SK-N-SH (cell line): ENCODE data around the gene FBXO40. TPM values are rescaled to one million over a fixed set of nuclear protein-coding genes. Genes with fewer than 3 reads are reported as not detected.

Experiments
- CTCF ChIA-PET: fragments of 300-600, 350-600 bp; formaldehyde crosslinking; extraction: SDS; loops from one replicate; lab custom pipeline; 2021; lab: Yijun Ruan, JAX
- POLR2A ChIA-PET: fragments of 350-600 bp; sonication (Branson Sonifier 250); formaldehyde crosslinking; extraction: SDS; loops from one replicate; lab custom pipeline; 2020; ENCODE audit warnings: antibody characterized with exemption, inconsistent platforms; lab: Yijun Ruan, JAX
- DNase-seq: peaks from one replicate; pipeline ENCODE4 v3.0.0; 2012
- H2AFZ ChIP-seq: fragments of 200-600 bp; sonication (generic); 2 replicates; pipeline ENCODE4 v1.8.1; 2016; ENCODE audit warnings: antibody characterized with exemption, mild to moderate bottlenecking, low read depth
- H3F3A ChIP-seq: fragments of 200-600 bp; sonication (generic); replicated peaks from 2 replicates; pipeline ENCODE3; 2016; ENCODE audit warnings: antibody characterized with exemption, mild to moderate bottlenecking; ENCODE audit not compliant: insufficient read depth
- H3K27ac ChIP-seq, 2 experiments: fragments of 200-500 bp in 1 of 2; fragments of 200-600 bp in 1 of 2; sonication (Bioruptor generic) in 1 of 2; sonication (generic), shearing (Covaris generic) in 1 of 2; 2 replicates each; pipeline versions ENCODE4 v1.5.1 to v1.6.1; 2014 to 2016; ENCODE audit warnings: low read depth in 2 of 2, inconsistent platforms in 1 of 2, low read length in 1 of 2, mild to moderate bottlenecking in 1 of 2, mixed read lengths in 1 of 2
- H3K27me3 ChIP-seq: fragments of 200-600 bp; sonication (generic), shearing (Covaris generic); 2 replicates; pipeline ENCODE4 v1.6.1; 2016; ENCODE audit warnings: mixed run types; ENCODE audit not compliant: insufficient read depth
- H3K36me3 ChIP-seq, 2 experiments: fragments of 200-500 bp in 1 of 2; fragments of 200-600 bp in 1 of 2; sonication (Bioruptor generic) in 1 of 2; sonication (generic) in 1 of 2; replicated peaks in 1 of 2; 2 replicates each; pipeline versions ENCODE3 to v1.5.1; 2014 to 2016; ENCODE audit warnings: low read length in 1 of 2, mild to moderate bottlenecking in 1 of 2; ENCODE audit not compliant: insufficient read depth in 2 of 2, control insufficient read depth in 1 of 2
- H3K4me1 ChIP-seq, 2 experiments: fragments of 200-500 bp in 1 of 2; fragments of 200-600 bp in 1 of 2; sonication (Bioruptor generic) in 1 of 2; sonication (generic), shearing (Covaris generic) in 1 of 2; 2 replicates each; pipeline versions ENCODE4 v1.5.1 to v1.6.1; 2014 to 2016; ENCODE audit warnings: low read depth in 1 of 2, low read length in 1 of 2, mixed run types in 1 of 2; ENCODE audit not compliant: insufficient read depth in 2 of 2, control insufficient read depth in 1 of 2
- H3K4me2 ChIP-seq: fragments of 200-600 bp; sonication (generic), shearing (Covaris generic); 2 replicates; pipeline ENCODE4 v1.6.1; 2017; ENCODE audit warnings: mixed run types
- H3K4me3 ChIP-seq, 2 experiments: fragments of 200-500 bp in 1 of 2; fragments of 200-600 bp in 1 of 2; sonication (Bioruptor generic) in 1 of 2; sonication (generic), shearing (Covaris generic) in 1 of 2; 2 replicates each; pipeline versions ENCODE4 v1.5.1 to v1.8.1; 2014 to 2016; ENCODE audit warnings: low read depth in 2 of 2, inconsistent platforms in 1 of 2, low read length in 1 of 2, mild to moderate bottlenecking in 1 of 2, mixed read lengths in 1 of 2, moderate library complexity in 1 of 2
- H3K79me2 ChIP-seq: fragments of 200-600 bp; sonication (generic); 2 replicates; pipeline ENCODE4 v1.8.1; 2017; ENCODE audit warnings: mild to moderate bottlenecking; ENCODE audit not compliant: insufficient read depth
- H3K9ac ChIP-seq: fragments of 200-600 bp; sonication (generic); 2 replicates; pipeline ENCODE4 v1.6.1; 2017; ENCODE audit warnings: mixed run types
- H3K9me2 ChIP-seq: fragments of 200-600 bp; sonication (generic); 2 replicates; pipeline ENCODE4 v1.6.1; 2017; ENCODE audit warnings: mixed run types
- H3K9me3 ChIP-seq: fragments of 200-600 bp; sonication (generic); 2 replicates; pipeline ENCODE4 v1.6.1; 2017; ENCODE audit warnings: mixed run types, mild to moderate bottlenecking, moderate library complexity
- H4K20me1 ChIP-seq: fragments of 200-600 bp; sonication (generic); 2 replicates; pipeline ENCODE4 v1.6.1; 2017; ENCODE audit warnings: mild to moderate bottlenecking, mixed run types; ENCODE audit not compliant: insufficient read depth
- EP300 ChIP-seq, 2 experiments: IDR thresholded peaks; 2 replicates each; pipeline versions ENCODE4 v1.4.0 to v1.6.1; 2012; ENCODE audit warnings: borderline replicate concordance in 1 of 2, low read depth in 1 of 2, low read length in 1 of 2
- FOSL2 ChIP-seq: IDR thresholded peaks from 2 replicates; pipeline ENCODE4 v1.4.0; 2012; ENCODE audit warnings: low read depth, mild to moderate bottlenecking, moderate library complexity, borderline replicate concordance
- FOXM1 ChIP-seq: IDR thresholded peaks from 2 replicates; pipeline ENCODE4 v1.4.0; 2012; ENCODE audit warnings: low read depth, mild to moderate bottlenecking
- GATA2 ChIP-seq: sonication (generic); formaldehyde crosslinking; IDR thresholded peaks from 2 replicates; pipeline ENCODE4 v1.5.0; 2020; ENCODE audit warnings: mild to moderate bottlenecking, missing genetic modification reagents
- JUND ChIP-seq: IDR thresholded peaks from 2 replicates; pipeline ENCODE4 v1.4.0; 2012
- MAX ChIP-seq: IDR thresholded peaks from 2 replicates; pipeline ENCODE4 v1.4.0; 2012; ENCODE audit warnings: low read depth
- MEF2A ChIP-seq: IDR thresholded peaks from 2 replicates; pipeline ENCODE4 v1.4.0; 2012; ENCODE audit warnings: low read depth, borderline replicate concordance
- MXI1 ChIP-seq: IDR thresholded peaks from 2 replicates; pipeline ENCODE4 v1.6.1; 2012; ENCODE audit warnings: mild to moderate bottlenecking, low read depth, low read length, improper control_type of control experiment
- NRF1 ChIP-seq: IDR thresholded peaks from 2 replicates; pipeline ENCODE4 v1.6.1; 2012; ENCODE audit warnings: low read depth, mild to moderate bottlenecking, low read length
- POLR2AphosphoS5 ChIP-seq: IDR thresholded peaks from 2 replicates; pipeline ENCODE4 v1.6.1; 2012; ENCODE audit warnings: low read depth, low read length
- RXRA ChIP-seq: IDR thresholded peaks from 2 replicates; pipeline ENCODE4 v1.4.0; 2012; ENCODE audit warnings: low read depth, mild to moderate bottlenecking, borderline replicate concordance
- SIN3A ChIP-seq: IDR thresholded peaks from 2 replicates; pipeline ENCODE4 v1.6.1; 2012; ENCODE audit warnings: low read depth, mild to moderate bottlenecking, low read length, moderate library complexity, borderline replicate concordance
- TAF1 ChIP-seq: IDR thresholded peaks from 2 replicates; pipeline ENCODE4 v1.6.1; 2012; ENCODE audit warnings: low read depth, mild to moderate bottlenecking, low read length, moderate library complexity, borderline replicate concordance
- TEAD4 ChIP-seq: IDR thresholded peaks from 2 replicates; pipeline ENCODE4 v1.4.0; 2012; ENCODE audit warnings: mild to moderate bottlenecking, borderline replicate concordance; ENCODE audit not compliant: insufficient read depth
- WGBS: methylation state at CpG from one replicate; pipeline ENCODE4 v1.1.6; 2017; ENCODE audit warnings: low lambda C conversion rate; 5-methylcytosine and 5-hydroxymethylcytosine counted together
- polyA plus RNA-seq, 3 experiments: library from polyadenylated mRNA; depleted of rRNA; stranded (reverse); fragments of >200 nt; gene quantifications; 2 replicates each; pipeline ENCODE4 v1.2.3, GENCODE V29; 2012
- TF ChIP-seq, protein P1 (sequence below): IDR thresholded peaks from 2 replicates; pipeline ENCODE4 v1.4.0; 2012; ENCODE audit warnings: low read depth, borderline replicate concordance
- TF ChIP-seq, protein P2 (sequence below): IDR thresholded peaks from 2 replicates; pipeline ENCODE4 v1.6.1; 2012; ENCODE audit warnings: mild to moderate bottlenecking, low read depth, low read length, moderate library complexity
- TF ChIP-seq, protein P3 (sequence below): IDR thresholded peaks from 2 replicates; pipeline ENCODE4 v1.4.0; 2012; ENCODE audit warnings: low read depth, borderline replicate concordance
- TF ChIP-seq, protein P4 (sequence below): fragments of 200-600 bp; sonication (generic); IDR thresholded peaks from 2 replicates; pipeline ENCODE4 v1.6.1; 2017; ENCODE audit warnings: antibody characterized with exemption, mild to moderate bottlenecking, moderate library complexity

FBXO40 gene
- polyA plus RNA-seq, 1 of the 3 experiments (the other 2 are of a cell fraction) = not detected

GRCh38 chr3:121624147-121624899 lies 31.1 kb downstream of the FBXO40 start:
- Histone ChIP-seq H3K4me2 (no peak overlapping the region), H4K20me1 (no peaks in the 10 kb centered on the region), H3K9me2 (no peaks in the 10 kb centered on the region), H3K4me3 (no peak overlapping the region), H3K27ac (no peak overlapping the region), H3K27me3 (no peaks in the 10 kb centered on the region), H3K79me2 (no peaks in the 10 kb centered on the region), H3F3A (no peaks in the 10 kb centered on the region), H3K9ac (no peak overlapping the region), H2AFZ (no peak overlapping the region), H3K36me3 (no peaks in the 10 kb centered on the region), H3K4me1 (peaks cover 0 to 5% of the 10 kb centered on the region in 2 experiments; a peak in 1 of 4 replicates), H3K9me3 (no peaks in the 10 kb centered on the region)
- POLR2A ChIA-PET = no interaction called here
- no peak for DNase-seq
- CTCF ChIA-PET = no interaction called here
- WGBS = 49% methylated on average over 14 of the region's 14 CpGs
- TF ChIP-seq MXI1 (no peak), SIN3A (no peak), POLR2AphosphoS5 (no peak), JUND (no peak), FOXM1 (no peak), MEF2A (no peak)
- TF ChIP-seq, protein P1, sequence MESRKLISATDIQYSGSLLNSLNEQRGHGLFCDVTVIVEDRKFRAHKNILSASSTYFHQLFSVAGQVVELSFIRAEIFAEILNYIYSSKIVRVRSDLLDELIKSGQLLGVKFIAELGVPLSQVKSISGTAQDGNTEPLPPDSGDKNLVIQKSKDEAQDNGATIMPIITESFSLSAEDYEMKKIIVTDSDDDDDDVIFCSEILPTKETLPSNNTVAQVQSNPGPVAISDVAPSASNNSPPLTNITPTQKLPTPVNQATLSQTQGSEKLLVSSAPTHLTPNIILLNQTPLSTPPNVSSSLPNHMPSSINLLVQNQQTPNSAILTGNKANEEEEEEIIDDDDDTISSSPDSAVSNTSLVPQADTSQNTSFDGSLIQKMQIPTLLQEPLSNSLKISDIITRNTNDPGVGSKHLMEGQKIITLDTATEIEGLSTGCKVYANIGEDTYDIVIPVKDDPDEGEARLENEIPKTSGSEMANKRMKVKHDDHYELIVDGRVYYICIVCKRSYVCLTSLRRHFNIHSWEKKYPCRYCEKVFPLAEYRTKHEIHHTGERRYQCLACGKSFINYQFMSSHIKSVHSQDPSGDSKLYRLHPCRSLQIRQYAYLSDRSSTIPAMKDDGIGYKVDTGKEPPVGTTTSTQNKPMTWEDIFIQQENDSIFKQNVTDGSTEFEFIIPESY = no peak

- 48% methylated on average over 4 of the region's 4 CpGs for WGBS
- TF ChIP-seq TEAD4 (no peak), TAF1 (no peak), FOSL2 (no peak), RXRA (no peak), NRF1 (no peak), MAX (no peak), GATA2 (no peak), EP300 (IDR thresholded peaks at IDR 0.05; ENCODE audit: borderline replicate concordance in 1 of 2, low read depth in 1 of 2, low read length in 1 of 2) (no peak), JUND (no peak)
- TF ChIP-seq, protein P2, sequence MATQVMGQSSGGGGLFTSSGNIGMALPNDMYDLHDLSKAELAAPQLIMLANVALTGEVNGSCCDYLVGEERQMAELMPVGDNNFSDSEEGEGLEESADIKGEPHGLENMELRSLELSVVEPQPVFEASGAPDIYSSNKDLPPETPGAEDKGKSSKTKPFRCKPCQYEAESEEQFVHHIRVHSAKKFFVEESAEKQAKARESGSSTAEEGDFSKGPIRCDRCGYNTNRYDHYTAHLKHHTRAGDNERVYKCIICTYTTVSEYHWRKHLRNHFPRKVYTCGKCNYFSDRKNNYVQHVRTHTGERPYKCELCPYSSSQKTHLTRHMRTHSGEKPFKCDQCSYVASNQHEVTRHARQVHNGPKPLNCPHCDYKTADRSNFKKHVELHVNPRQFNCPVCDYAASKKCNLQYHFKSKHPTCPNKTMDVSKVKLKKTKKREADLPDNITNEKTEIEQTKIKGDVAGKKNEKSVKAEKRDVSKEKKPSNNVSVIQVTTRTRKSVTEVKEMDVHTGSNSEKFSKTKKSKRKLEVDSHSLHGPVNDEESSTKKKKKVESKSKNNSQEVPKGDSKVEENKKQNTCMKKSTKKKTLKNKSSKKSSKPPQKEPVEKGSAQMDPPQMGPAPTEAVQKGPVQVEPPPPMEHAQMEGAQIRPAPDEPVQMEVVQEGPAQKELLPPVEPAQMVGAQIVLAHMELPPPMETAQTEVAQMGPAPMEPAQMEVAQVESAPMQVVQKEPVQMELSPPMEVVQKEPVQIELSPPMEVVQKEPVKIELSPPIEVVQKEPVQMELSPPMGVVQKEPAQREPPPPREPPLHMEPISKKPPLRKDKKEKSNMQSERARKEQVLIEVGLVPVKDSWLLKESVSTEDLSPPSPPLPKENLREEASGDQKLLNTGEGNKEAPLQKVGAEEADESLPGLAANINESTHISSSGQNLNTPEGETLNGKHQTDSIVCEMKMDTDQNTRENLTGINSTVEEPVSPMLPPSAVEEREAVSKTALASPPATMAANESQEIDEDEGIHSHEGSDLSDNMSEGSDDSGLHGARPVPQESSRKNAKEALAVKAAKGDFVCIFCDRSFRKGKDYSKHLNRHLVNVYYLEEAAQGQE = no peak
- TF ChIP-seq, protein P3, sequence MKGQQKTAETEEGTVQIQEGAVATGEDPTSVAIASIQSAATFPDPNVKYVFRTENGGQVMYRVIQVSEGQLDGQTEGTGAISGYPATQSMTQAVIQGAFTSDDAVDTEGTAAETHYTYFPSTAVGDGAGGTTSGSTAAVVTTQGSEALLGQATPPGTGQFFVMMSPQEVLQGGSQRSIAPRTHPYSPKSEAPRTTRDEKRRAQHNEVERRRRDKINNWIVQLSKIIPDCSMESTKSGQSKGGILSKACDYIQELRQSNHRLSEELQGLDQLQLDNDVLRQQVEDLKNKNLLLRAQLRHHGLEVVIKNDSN = no peak
- TF ChIP-seq, protein P4, sequence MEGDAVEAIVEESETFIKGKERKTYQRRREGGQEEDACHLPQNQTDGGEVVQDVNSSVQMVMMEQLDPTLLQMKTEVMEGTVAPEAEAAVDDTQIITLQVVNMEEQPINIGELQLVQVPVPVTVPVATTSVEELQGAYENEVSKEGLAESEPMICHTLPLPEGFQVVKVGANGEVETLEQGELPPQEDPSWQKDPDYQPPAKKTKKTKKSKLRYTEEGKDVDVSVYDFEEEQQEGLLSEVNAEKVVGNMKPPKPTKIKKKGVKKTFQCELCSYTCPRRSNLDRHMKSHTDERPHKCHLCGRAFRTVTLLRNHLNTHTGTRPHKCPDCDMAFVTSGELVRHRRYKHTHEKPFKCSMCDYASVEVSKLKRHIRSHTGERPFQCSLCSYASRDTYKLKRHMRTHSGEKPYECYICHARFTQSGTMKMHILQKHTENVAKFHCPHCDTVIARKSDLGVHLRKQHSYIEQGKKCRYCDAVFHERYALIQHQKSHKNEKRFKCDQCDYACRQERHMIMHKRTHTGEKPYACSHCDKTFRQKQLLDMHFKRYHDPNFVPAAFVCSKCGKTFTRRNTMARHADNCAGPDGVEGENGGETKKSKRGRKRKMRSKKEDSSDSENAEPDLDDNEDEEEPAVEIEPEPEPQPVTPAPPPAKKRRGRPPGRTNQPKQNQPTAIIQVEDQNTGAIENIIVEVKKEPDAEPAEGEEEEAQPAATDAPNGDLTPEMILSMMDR = no peak
Observed at GRCh38 chr3:121626495-121626894, 33.3 kb downstream of the FBXO40 start.

More at GRCh38 chr3:121626495-121626894, 33.3 kb downstream of the FBXO40 start:
- Histone ChIP-seq H3K9ac (no peak overlapping the region), H3K4me2 (no peak overlapping the region), H3K9me2 (no peaks in the 10 kb centered on the region), H3K4me3 (no peak overlapping the region), H3K9me3 (no peaks in the 10 kb centered on the region), H3K79me2 (no peaks in the 10 kb centered on the region), H3K4me1 (no peaks in the 10 kb centered on the region), H3K27me3 (peaks cover 5% of the 10 kb centered on the region), H4K20me1 (no peaks in the 10 kb centered on the region), H3K27ac (no peak overlapping the region), H3K36me3 (no peaks in the 10 kb centered on the region), H2AFZ (no peak overlapping the region), H3F3A (no peaks in the 10 kb centered on the region)
- POLR2A ChIA-PET = no interaction called here
- CTCF ChIA-PET = no interaction called here
- DNase-seq = no peak
